Measurements from ENCODE around the gene PELI2.

The PELI2 gene

DNA sequence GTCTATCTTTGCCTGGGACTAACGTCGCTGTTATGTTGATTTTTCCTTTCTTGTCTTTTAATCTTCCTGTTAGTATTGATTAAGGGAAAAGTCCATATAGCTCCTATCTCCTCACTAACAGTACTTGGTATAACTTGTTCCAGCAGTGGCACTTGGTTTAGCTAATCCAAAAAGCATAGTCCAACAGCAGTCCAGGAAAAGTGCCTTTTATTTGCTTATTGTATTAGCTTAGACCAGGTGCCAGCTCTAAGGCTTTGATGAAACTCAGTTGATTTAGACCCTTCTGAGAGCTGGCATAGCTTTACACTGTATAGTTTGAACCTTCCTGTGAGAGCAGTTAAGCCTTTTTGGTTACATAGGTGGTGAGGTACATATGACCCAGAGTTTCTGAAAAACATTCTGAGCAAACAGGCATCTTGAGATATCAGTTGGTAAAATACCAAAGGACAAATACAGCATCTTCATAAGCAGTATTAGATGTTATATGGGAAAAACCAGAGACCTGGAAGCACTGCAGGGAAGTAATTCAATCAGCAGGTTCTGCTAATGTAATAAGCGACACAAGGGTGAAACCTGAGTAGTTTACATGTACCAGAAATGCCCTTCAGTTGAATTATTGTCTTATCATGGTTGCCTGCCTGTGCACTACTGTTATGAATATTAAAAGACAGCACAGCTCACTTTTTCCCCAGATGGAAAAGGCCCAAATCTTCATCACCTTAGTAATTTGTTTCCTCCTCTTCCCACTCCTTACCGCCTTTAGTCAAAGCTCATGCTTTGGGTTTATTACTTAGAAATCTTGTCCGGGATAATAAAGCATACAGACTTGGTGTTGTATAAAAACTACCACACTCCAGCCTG is 13.0 kb downstream of the PELI2 start:
- Mint-ChIP-seq H3K27ac (peak overlapping the region; percentile 2), H3K4me3 (peak overlapping the region; percentile 15), H3K9me3 (no peaks in the 10 kb centered on the region), H3K27me3 (no peaks in the 10 kb centered on the region), H3K4me1 (peaks cover 38% of the 10 kb centered on the region), H3K36me3 (no peaks in the 10 kb centered on the region)

DNA sequence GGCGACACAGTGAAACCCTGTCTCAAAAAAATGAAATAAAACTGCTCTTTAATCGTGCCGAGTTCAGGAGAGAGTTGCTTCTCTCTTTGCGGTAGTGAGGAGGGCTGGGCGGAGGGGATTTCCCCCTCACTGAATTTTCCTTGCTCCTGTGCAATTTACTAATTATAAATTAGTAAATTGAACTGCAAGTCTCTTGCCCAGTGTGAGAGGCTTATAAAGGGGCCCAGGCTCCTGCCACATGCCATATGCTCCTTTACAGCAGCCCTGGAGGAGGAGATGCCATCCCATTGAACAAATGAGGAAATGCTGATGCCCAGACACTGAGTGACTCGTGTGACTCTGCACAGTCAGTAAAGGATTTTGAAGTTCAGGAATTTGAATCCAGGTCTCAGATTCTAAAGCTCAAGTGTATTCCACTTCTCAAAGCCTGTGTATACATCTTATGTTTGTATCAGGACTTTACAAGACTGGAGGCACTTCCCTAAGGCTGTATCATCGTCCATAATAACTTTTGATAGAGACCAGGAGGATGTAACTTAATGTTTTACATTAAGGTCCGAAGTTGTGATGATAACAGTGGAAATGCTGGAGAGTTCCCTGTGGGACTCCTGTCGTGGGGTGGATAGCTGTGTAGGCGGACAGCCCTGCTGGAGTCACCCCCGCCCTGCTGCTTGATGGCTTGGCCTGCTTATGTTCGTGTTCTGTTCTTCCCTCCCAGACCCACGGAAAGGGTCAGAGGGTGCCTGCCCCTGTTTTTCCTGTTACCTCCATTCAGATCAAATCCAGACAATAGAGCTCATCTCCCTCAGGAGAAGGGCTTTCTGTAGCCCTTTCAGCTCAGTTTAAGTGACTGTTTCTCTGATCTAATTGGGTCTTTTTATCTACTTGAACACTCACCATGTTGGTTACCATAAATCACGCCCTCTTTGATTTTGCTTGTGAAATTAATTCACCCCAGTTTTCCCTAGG is 13.9 kb downstream of the PELI2 start:
- H3K27me3 Mint-ChIP-seq = no peaks in the 10 kb centered on the region
- peak overlapping the region; percentile 55 for H3K27ac Mint-ChIP-seq
- H3K36me3 Mint-ChIP-seq = no peaks in the 10 kb centered on the region
- peak overlapping the region; percentile 15 for H3K4me3 Mint-ChIP-seq
- H3K9me3 Mint-ChIP-seq = no peaks in the 10 kb centered on the region
- peaks cover 43% of the 10 kb centered on the region for H3K4me1 Mint-ChIP-seq

- Mint-ChIP-seq H3K27me3 (no peaks in the 10 kb centered on the region), H3K36me3 (peaks cover 1% of the 10 kb centered on the region), H3K4me1 (peaks cover 48% of the 10 kb centered on the region), H3K4me3 (no peak overlapping the region), H3K9me3 (no peaks in the 10 kb centered on the region), H3K27ac (no peak overlapping the region)
These were observed 15.3 kb downstream of the PELI2 start for GRCh38 chr14:56133547-56133946.

DNA sequence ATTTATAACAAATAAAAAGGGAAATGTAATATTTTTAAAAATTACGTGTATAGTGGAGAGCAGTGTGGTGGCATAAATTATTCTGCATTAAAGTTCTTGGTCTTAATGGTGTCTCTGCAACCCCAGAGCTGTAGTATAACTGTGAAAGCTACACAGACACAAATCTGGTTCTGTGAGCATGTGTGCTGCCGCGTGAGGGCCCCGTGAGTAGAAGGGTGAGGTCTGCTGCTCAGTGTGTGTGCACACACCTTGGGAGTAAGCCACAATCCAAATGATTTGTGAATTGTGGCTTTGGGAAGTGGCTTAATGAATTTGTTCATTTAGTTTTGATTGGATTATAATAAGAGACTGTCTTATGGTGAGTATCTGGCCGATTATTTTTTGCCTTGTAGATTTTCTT is 16.8 kb downstream of the PELI2 start:
- Mint-ChIP-seq H3K4me1 (peaks cover 48% of the 10 kb centered on the region), H3K9me3 (no peaks in the 10 kb centered on the region), H3K27ac (no peak overlapping the region), H3K27me3 (no peaks in the 10 kb centered on the region), H3K4me3 (no peak overlapping the region), H3K36me3 (peaks cover 3% of the 10 kb centered on the region)

- Mint-ChIP-seq H3K9me3 (no peaks in the 10 kb centered on the region), H3K4me3 (no peak overlapping the region), H3K27me3 (no peaks in the 10 kb centered on the region), H3K36me3 (peaks cover 3% of the 10 kb centered on the region), H3K27ac (no peak overlapping the region), H3K4me1 (peaks cover 52% of the 10 kb centered on the region)
These were observed 17.5 kb downstream of the PELI2 start for GRCh38 chr14:56135668-56136067.

GRCh38 chr14:56136571-56137452 is 18.6 kb downstream of the PELI2 start:
- no peak overlapping the region for H3K27ac Mint-ChIP-seq

GRCh38 chr14:56137453-56137807 is 19.2 kb downstream of the PELI2 start:
- no peaks in the 10 kb centered on the region for H3K27me3 Mint-ChIP-seq
- peaks cover 39% of the 10 kb centered on the region for H3K4me1 Mint-ChIP-seq
- no peaks in the 10 kb centered on the region for H3K9me3 Mint-ChIP-seq
- no peak overlapping the region for H3K4me3 Mint-ChIP-seq
- H3K36me3 Mint-ChIP-seq = peaks cover 3% of the 10 kb centered on the region
- H3K27ac Mint-ChIP-seq = no peak overlapping the region

More at GRCh38 chr14:56136571-56137452, 18.6 kb downstream of the PELI2 start:
- Mint-ChIP-seq H3K27me3 (no peaks in the 10 kb centered on the region), H3K36me3 (peaks cover 3% of the 10 kb centered on the region), H3K4me3 (no peak overlapping the region), H3K4me1 (peaks cover 45% of the 10 kb centered on the region), H3K9me3 (no peaks in the 10 kb centered on the region)

DNA sequence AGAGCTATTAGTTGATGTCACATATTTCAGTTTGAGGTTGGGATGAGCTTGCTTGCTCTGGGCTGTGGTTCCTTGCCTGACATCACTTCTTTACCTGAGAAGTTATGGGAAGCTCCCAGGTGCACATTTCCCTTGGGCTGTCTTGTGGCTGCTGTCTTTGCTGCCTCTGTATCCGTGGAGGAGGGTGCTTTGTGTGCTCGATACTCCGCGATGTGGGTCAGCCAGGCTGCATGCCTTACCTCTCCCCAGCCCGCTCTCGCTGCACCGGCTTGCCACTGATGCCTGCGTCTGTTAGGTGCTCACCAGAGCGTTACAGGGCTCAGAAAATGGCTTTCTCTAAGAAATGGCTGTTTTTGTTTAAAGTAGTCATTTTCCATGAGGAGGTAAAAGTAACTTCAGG is 19.6 kb downstream of the PELI2 start:
- H3K27me3 Mint-ChIP-seq = no peaks in the 10 kb centered on the region
- no peak overlapping the region for H3K27ac Mint-ChIP-seq
- peaks cover 3% of the 10 kb centered on the region for H3K36me3 Mint-ChIP-seq
- no peaks in the 10 kb centered on the region for H3K9me3 Mint-ChIP-seq
- no peak overlapping the region for H3K4me3 Mint-ChIP-seq
- peaks cover 36% of the 10 kb centered on the region for H3K4me1 Mint-ChIP-seq

- Mint-ChIP-seq H3K4me1 (peaks cover 40% of the 10 kb centered on the region), H3K36me3 (peaks cover 5% of the 10 kb centered on the region), H3K4me3 (no peak overlapping the region), H3K9me3 (no peaks in the 10 kb centered on the region), H3K27me3 (no peaks in the 10 kb centered on the region), H3K27ac (no peak overlapping the region)
These were observed 20.7 kb downstream of the PELI2 start for GRCh38 chr14:56138928-56139327.

GRCh38 chr14:56142314-56142713 is 24.1 kb downstream of the PELI2 start:
- Mint-ChIP-seq H3K4me3 (no peak overlapping the region), H3K27me3 (no peaks in the 10 kb centered on the region), H3K27ac (no peak overlapping the region), H3K4me1 (peaks cover 46% of the 10 kb centered on the region), H3K9me3 (no peaks in the 10 kb centered on the region), H3K36me3 (peaks cover 6% of the 10 kb centered on the region)

- Mint-ChIP-seq H3K4me3 (no peak overlapping the region), H3K36me3 (peaks cover 6% of the 10 kb centered on the region), H3K27ac (no peak overlapping the region), H3K4me1 (peaks cover 46% of the 10 kb centered on the region), H3K27me3 (no peaks in the 10 kb centered on the region), H3K9me3 (no peaks in the 10 kb centered on the region)
These were observed 24.8 kb downstream of the PELI2 start for GRCh38 chr14:56143025-56143424.

DNA sequence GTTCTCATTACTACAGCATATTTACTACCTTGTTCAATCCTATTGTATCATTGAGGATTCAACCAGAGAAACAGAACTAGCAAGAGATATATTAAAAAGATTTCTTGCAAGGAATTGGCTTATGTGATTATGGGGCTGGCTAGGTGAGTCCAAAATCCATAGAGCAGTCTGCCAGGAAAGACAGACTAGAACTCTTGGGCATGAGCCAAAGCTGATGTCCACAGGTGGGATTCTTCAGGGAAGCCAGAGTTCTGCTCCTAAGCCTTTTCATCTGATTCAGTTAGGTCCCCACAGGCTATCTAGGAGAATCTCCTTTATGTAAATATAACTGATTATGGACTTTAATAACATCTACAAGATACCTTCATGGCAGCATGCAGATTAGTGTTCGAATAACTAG is 26.0 kb downstream of the PELI2 start:
- Mint-ChIP-seq H3K4me1 (peaks cover 53% of the 10 kb centered on the region), H3K27ac (no peak overlapping the region), H3K27me3 (no peaks in the 10 kb centered on the region), H3K9me3 (no peaks in the 10 kb centered on the region), H3K36me3 (peaks cover 6% of the 10 kb centered on the region), H3K4me3 (no peak overlapping the region)

GRCh38 chr14:56145181-56145769 is 27.1 kb downstream of the PELI2 start:
- Mint-ChIP-seq H3K27me3 (no peaks in the 10 kb centered on the region), H3K4me3 (no peak overlapping the region), H3K9me3 (no peaks in the 10 kb centered on the region), H3K4me1 (peaks cover 56% of the 10 kb centered on the region), H3K27ac (no peak overlapping the region), H3K36me3 (peaks cover 4% of the 10 kb centered on the region)

DNA sequence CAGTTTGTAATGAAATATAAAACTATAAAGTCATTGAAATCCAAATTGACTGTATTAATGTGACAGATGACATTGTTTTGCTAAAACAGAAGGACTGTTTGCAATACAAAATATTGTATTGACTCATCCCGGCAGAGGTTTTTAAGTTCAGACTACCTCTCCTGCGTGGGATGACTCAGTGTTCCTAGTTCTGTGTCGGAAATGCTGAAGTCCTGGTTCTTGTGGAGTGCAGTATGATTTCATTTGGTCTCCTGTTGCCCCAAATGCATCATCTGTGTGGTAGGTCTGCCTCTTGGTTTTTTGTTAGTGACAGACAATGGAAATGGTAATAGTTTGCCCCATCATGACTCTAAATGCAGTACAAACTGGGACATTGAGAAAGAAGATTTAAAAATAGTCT is 27.8 kb downstream of the PELI2 start:
- Mint-ChIP-seq H3K27me3 (no peaks in the 10 kb centered on the region), H3K4me1 (peaks cover 54% of the 10 kb centered on the region), H3K9me3 (no peaks in the 10 kb centered on the region), H3K36me3 (peaks cover 4% of the 10 kb centered on the region), H3K27ac (no peak overlapping the region), H3K4me3 (no peak overlapping the region)

DNA sequence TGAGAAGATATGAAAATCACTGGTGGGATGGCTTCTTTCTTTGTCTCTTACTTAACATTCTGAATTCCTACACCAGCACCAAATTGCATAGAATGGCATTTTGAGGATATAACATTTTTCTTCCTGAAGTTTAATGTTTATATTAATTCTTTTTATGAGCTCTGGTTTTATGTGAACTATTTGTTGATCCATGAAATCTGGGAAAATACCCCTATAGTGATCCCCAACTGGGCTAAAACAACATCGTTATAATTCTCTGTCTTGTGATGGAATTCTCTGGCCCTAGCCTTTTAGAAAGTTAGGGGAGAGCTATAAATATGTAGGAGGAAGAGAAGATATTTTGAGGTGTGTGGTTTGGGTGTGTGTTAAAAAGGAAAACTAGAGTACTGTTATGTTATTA is 29.2 kb downstream of the PELI2 start:
- H3K27me3 Mint-ChIP-seq = no peaks in the 10 kb centered on the region
- H3K36me3 Mint-ChIP-seq = peaks cover 4% of the 10 kb centered on the region
- no peaks in the 10 kb centered on the region for H3K9me3 Mint-ChIP-seq
- peaks cover 57% of the 10 kb centered on the region for H3K4me1 Mint-ChIP-seq
- H3K4me3 Mint-ChIP-seq = no peak overlapping the region
- no peak overlapping the region for H3K27ac Mint-ChIP-seq
